GM21529 (cell line): ENCODE data around the gene SLC6A2.
"Not testable (repeated sequence)": the region's sequence is repeated elsewhere in the genome, so short reads cannot be mapped to it uniquely, and the experiment has no call there.

Experiments used
- ATAC-seq: cut with Tn5 transposase; IDR thresholded peaks from one replicate; pipeline ENCODE4 v1.9.1; 2021; ENCODE audit not compliant: unreplicated experiment

Gene SLC6A2

DNA sequence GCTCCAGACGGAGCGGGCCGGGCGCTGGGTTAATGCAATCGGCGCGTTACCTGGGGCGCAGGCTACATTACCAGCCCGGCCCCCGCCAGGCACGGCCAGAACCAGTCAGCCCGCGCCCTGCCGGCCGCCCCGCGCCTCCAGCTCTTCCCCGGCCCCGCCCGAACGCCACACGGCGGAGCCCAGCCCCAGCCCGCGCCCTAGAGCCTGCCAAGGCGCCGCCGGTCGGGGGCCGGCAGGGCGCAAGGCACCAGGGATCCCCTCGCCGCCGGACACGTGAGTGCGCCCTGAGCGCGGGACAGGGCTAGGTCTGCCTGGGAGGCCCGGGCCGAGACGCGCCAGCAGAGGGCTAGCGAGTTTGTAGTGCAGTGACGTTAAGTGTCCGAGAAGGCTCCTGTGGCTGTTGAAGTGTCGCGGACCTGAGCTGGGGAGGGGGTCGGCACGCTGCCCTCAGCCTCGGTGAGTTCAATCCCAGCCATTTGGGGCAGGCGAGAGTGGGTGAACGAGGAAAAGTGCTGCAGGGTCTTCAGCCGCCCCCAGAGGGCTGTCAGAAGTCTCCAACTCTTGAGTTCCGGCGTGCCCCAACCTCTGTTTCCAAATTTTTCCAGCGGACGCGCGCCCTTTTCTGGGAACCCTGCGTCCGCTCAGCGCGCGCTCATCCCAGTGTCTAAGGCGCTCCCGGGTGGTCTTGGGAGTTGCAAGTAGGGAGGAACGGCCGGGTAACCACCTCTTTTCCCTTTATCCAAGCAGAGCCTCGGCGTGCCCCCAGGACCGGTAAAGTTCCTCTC, at the start of gene SLC6A2:
Gene SLC6A2, plus strand, starts transcription at position 92 of the 785 bp plus-strand sequence. CDS start 707 bp downstream, outside the sequence.
- no peak for ATAC-seq

DNA sequence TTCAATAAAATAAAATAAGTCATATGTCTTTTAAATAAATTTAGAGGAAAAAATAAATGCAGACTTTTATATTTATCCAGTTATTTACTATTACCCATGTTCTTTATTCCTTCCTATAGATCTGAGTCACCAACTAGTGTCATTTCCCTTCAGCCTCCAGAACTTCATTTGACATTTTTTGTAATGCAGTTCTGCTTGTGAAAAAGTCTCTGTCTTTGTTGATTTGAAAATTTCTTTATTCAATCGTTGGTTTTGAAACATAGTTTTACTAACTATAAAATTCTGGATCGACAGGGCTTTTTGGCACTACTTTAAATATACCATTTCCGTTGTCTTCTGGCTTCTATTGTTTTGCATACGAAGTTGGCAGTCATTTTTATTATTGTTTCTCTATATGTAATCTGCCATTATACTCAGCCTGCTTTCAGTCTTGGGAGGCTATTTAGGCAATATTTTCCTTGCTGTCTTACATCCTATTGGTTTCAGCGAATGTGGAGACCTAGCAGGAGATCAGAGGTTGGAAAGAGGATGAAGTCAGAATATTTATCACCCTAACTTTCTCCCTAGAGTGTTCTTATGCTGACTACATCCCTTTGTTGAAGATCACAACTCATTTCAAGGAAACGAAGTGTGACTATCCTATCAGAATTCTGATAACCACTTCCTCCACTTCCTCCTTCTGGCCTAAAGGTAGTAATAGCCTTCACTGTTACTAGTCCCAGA, 42.0 kb upstream of the SLC6A2 start:
- ATAC-seq = no peak

DNA sequence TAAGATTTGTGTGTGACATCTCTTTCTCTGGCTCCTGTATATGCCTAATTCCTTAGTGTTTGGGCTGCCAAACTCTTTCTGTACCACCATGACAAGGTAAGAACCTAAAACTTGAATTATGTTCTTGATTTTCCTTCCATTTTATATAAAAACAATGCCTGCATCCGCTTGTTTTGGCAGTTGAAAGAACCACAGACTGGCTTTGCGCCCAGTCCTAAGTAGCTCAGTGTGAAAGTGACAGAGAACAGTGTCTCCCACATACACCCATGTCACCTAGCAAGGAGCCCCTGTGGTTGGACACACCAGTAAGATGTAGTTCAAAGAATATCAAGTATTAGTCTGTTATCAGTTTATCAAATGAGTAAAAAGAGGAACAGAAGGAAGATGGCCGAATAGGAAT, 40.7 kb upstream of the SLC6A2 start:
- ATAC-seq = no peak

DNA sequence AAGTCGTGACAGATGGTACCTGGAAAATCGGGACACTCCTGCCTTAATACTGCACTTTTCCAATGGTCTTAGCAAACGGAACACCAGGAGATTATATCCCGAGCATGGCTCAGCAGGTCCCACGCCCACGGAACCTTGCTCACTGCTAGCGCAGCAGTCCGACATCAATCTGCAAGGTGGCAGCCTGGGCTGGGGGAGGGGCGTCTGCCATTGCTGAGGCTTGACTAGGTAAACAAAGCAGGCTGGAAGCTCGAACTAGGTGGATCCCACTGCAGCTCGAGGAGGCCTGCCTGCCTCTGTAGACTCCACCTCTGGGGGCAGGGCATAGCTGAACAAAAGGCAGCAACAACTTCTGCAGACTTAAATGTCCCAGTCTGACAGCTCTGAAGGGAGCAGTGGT, 40.1 kb upstream of the SLC6A2 start:
- ATAC-seq = not testable (repeated sequence)

DNA sequence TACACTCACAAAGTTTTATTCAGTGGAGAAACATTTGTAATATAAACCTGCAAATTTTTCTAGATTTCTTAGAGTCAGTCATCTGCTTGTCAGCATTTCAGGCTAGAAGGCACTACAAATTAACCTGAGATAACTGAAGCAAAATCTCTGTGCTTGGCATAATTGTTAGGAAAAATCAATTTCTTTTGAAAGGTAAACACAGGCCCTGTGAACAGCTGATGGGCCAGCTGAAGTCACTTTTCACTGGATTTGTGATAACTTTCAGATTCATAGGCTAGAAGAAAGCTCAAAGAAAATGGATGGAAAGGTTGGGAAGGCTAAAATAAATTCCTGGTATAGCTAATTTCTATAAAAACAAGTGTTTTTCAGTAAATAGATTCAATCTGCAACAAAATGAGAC, 34.0 kb upstream of the SLC6A2 start:
- no peak for ATAC-seq

DNA sequence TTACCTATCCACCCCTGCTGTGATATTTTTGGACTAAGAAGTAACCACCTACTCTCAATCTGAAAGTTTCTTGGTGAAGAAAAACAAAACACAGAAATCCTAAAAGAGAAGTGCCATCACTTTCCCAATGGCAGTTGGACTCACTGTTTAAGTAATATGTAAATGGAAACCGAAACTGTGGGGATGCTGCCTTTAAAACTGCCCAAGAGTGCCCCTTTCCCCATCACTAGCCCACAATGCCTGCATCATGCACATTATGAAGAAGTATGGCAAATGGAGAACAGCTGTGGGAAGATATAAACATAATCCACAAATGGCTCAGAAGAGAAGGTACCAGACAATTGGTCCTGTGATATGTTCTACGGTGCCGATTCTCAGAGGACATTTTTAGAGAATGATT, 33.5 kb upstream of the SLC6A2 start:
- no peak for ATAC-seq

DNA sequence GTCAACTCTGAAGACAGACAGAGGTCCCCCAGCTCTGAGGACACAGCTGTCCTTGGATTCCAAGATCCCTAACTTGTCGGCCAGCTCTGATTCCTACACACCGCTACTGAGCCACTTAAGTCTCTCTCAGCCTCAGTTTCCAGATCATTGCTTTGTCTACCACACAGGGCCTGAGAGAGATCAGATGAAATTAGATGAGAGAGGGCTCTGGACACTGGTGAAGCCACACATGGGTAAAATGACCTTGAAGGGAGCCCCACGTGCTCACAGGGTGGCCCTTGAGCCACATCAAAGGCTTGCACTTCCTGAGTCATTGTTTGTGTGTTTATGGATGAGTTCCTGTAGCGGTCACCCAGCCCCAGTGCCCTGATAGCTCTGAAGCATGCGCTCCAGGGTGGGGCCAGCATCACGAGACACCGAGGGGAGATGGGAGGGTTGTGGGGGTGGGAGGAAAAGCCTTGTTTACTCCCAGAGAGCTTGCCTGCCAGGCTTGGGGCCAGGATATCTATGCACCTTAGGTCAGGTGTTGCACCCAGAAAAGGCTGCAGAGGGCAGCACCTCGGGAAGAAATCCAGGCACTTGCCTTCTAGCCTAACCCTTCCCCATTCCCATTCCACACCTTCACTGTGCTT, 32.7 kb upstream of the SLC6A2 start:
- ATAC-seq = no peak

DNA sequence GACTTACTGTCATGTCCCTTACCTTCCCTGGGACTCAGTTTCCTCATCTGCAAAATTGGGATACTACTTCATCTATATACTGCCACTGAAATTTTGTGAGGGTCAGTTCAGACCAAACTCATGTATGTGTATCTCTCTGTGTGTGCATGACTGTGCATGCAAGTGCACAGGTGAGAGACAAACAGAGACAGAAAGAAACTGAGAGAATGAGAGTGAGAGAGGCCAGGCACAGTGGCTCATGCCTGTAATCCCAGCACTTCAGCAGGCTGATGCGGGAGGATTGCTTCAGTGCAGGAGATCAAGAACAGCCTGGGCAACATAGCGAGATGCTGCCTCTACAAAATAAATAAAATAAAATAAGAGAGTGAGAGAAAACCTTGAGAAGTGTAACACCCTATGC, 32.1 kb upstream of the SLC6A2 start:
- no peak for ATAC-seq

DNA sequence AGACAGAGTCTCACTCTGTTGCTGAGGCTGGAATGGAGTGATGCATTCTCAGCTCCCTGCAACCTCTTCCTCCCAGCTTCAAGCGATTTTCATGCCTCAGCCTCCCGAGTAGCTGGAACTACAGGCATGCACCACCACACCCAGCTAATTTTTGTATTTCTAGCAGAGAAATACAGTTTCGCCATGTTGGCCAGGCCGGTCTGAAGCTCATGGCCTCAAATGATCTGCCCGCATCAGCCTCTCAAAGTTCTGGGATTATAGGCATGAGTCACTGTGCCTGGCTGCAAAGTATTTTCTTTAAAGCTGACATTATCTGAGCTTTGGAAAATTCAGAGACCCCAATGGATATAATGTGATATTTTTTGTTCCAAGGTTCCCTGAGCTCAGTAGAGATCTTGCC, 31.1 kb upstream of the SLC6A2 start:
- no peak for ATAC-seq

DNA sequence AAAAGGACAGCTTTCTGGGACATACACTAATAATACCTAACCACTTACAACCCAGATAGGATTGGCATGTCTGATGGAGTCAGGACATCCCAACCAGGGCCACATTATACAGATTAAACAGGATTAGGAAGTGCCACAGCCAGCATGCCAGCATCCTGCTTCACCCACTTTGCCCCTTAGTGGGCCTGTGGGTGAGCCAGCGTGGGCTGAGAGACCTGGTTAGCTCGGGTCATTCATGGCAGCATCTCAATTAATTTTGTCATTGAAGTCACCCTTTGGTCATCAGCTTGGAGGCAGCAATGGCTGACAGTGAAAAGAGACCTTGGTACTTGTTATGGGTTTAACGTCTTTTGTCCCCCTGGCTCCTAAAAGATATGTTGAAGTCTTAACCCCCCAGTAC, 29.9 kb upstream of the SLC6A2 start:
- no peak for ATAC-seq

DNA sequence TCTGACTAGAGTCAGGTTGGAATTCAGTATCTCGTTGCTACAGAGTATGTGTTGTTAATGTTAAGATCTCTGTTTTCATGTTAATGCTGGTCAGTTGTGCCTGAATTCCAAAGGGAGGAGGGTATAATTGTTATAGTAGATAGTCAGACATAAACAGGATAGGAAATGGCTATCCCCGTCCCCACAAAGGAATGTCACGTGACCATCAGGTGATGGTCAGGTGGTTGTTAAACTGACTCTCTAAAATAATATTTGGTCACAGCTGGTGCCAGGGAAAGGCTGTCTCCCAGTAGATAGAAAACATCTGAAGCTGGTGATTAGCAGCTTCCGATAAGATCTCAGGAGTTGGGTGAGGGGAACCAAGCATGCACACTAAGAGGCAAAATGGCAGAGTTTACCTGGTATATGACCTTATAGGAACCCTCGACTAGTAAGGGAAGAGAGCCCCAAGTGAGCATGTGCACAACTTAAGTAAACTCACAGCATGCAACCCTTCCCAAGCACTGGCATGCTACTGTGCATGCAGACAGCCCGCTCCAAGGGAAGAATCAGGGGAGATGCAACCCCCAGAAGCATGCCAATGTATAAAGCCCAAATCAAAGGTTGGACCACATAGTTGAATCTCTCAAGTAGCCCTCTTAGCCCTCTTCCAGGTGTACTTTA, 27.4 kb upstream of the SLC6A2 start:
- no peak for ATAC-seq

DNA sequence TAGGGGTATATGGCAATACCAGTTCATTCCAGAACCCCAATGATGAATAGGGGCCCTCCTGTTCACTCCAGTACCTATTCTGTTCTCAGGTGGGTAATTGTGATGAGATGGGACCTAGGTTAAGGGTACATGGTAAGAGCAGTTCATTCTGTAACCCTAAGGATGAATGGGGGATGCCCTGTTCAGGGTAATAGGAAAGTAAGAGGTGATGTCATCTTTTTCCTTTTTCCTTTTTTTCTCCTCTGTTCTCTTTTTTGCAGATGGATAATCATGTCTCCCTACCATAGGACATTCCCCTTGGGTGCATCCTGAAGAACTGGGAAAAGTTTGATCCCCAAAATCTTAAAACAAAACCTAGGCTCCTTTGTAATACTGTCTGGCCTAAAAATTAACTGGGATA, 25.0 kb upstream of the SLC6A2 start:
- ATAC-seq = no peak

DNA sequence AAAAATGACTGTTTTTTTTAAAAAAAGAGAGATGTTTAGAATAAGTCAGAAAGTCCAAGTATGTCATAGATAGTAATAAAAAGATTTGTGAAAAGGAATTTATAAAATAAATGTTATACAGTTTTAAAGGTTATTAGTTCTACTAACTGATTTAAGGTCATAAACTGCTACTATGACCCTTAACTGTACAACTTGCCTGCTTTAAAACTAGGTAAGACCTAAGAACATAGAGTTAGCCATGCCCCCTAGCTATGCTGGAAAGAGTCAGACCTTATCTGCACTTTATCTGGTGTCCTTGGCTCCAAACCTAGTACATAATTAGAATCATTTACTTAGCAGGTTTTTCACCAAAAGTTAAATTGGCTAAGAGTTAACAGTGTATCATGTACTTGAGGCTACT, 23.5 kb upstream of the SLC6A2 start:
- no peak for ATAC-seq

DNA sequence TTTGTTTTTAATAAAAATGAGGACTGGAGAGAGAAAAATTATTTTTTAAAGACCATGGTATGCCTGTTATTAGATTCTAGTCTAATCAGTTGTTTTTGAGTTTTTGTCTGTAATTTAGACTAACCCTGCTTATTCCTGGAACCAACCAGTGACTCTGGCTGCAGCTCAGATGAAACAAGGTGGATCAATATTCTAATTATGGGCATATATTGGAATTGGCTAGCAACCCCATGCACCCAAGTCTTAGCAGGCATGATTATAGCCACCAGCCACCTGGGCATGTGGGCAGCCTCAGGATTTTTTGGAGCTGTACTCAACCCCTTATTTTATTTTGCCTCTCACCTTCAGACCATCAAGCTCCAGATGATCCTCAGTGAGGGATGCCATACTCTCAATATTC, 21.6 kb upstream of the SLC6A2 start:
- ATAC-seq = no peak

DNA sequence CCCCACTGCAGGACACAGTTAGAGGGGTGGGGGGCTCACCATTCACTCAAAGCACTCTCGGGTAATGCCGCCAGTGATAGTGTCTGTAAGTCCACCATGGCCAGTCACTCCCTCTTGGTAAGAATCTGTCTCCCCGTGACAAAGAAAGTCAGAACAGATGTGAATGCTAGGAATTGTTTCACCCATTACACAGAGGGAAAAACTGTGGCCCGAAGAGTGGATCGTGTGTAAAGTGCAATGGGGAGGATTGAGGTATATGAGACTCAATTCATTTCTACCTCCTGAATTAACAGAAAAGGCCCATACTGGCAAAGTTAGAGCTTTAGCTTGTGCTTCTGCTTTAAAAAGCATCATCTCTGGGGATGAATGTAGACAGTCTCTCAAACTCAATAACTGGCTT, 17.5 kb upstream of the SLC6A2 start:
- no peak for ATAC-seq

DNA sequence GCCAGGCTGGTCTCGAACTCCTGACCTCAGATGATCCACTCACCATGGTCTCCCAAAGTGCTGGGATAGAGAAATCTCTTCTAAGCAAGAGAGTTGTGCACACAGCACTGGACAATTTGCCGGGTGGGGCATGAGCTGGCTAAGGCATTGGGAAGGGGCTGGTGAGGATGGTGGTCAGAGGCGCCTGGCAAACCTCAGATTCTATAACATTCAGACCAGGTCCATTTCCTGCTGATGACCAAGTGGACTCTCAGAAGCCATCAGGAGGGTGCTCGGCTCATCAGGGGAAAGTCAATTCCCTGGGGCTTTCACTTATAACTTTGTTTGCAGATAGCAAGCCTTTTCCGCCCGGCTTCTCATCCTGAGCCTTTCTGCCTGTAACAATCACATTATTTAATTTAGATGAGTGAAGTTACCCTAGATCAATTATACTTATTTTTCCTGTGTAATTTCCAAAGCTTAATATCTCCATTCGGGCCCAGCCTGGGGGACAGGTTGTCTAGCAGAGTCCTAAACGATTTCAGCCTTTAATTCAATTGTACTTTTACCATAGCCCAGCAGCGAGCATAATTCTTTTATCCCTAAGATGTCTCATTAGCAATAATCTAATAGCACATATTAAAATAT, 15.0 kb upstream of the SLC6A2 start:
- no peak for ATAC-seq

DNA sequence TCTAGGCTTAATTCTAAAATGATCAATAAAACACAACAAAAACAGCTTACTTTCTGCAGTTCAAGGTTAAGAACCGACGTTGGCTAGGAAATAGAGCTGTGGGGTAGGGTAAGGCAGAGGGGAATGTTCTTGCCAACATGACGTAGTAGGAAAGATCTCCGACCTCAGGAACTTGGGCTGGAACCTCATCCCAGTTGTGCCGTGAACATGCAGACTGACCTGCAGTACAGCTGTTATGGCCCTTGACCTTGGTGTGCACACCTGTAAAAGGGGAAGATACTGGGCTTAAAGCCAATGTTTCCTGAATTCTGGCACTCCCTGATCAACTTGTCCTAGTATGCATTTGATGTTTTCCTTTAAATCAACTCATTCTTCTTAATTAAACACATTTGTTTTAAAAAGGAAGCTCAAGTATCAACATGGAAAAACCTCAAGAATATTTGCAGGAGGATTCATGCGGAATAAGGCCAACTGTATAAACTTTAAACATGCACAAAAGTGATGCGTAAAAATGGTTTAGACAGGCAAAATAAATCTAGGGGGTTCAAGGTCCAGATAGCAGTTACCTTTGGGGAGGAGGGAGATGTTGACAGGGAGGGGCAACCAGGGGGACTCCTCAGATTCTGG, 14.2 kb upstream of the SLC6A2 start:
- no peak for ATAC-seq

DNA sequence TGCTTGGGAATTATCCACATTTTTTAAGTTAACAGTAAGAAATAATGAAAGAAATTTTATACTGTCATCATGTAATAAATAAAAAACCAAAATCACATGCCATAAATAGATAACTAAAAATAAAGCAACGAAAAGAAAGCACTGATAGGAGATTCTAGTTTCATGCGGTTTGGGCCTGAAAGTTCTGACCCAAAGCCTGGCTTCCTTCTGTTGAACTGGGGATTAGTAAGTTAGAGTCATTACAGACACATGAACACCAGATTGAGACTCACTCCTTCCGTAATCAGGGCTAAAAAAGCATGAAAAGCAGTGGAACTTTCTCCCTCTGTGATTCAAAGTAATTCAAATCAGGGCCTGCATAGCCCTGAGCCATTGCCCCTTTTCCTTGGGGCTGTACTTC, 13.2 kb upstream of the SLC6A2 start:
- no peak for ATAC-seq

DNA sequence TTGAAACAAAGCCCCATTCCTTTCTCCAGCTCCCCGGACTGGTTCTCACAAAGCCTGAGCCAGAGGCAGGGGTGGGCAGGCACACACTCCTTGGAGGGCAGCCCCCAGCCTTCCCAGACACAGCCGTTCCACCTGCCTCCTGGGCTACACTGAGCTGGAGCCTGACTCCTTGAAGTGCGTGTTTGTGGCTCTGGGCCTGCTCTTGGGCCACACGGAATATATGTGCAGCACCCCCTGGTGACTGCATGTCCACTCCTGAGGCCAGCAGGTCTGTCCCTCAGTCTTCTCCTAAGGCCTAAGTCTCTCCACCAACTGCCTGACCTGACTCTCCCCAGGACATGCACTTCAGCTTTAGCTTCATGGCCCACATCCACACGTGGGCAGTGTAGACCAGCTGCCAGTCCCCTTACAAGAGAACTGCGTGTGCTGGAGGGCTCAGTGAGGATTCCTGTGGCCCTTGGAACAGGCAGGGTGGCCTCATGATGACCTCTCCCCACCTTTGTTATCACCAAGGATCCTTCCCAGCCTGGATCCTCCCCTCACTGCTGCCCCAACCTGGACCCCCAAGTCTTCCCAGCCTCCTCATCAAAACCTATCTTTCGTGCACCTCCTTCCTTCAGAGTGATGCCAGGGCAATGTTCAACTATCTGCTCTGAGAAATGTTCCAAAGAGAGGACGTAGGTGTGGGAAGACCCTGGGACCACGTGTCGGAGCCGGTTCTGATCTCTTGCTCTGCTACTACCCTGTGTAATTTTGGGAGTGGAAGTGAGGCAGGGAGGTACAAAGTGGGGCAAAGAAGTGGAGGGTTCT, 12.4 kb upstream of the SLC6A2 start:
- ATAC-seq = no peak

DNA sequence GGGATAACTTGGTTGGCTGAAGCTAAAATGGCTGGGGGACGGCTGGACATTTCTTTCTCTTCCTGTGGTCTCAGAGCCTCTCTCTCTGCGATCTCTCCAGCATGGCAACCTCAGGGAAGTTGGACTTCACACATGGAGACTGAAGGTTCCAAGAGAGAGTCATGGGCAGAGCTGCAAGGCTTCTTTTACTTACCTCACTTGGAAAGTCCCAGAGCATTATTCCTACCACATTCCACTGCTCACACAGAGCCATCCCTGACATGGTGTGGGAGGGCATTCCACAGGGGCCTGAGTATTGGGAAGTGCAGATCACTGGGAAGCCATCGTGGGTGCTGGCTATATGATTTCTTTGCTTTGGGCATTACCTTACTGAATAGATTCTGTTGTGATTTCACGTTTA, 9.8 kb upstream of the SLC6A2 start:
- ATAC-seq = no peak
